ENCODE data around the gene HCRTR2. TPM values are rescaled to one million over a fixed set of nuclear protein-coding genes. Genes with fewer than 3 reads are reported as not detected.
"Not testable (repeated sequence)": the region's sequence is repeated elsewhere in the genome, so short reads cannot be mapped to it uniquely, and the experiment has no call there.

The HCRTR2 gene
- total RNA-seq = not detected

DNA sequence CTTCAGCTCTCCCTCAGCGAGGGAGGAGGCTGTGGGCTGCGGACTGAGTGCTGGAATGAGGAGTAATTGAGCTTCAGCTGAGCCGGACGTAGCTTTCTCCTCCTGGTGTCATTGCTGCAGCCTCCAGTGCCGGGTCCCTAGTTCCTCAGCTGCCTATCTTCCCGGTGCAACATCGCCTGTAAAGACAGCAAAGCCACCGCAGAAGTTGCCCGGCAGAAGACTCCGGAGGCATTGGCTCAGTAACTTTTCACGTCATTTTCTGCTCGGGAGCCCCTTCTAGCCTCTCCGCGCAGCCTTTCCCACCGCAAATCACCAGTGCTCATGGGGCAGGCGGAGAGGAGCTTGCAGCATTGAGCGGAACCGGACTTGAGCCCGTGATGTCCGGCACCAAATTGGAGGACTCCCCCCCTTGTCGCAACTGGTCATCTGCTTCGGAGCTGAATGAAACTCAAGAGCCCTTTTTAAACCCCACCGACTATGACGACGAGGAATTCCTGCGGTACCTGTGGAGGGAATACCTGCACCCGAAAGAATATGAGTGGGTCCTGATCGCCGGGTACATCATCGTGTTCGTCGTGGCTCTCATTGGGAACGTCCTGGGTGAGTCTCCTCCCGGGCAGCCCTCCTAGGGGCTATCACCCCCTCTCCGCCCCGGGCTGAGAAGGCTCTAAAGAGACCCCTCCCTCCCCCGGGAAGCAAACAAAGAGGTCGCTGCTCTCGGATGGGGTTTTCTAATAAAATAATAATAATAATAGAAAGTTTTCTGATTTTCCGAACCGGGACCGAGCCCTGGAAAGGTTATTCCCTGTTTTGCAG lies at the start of gene HCRTR2:
Gene HCRTR2 (plus strand): TSS at position 305 of the 816 bp plus-strand sequence. CDS start 73 bp downstream, at position 378.
- no peak for DNase-seq

DNA sequence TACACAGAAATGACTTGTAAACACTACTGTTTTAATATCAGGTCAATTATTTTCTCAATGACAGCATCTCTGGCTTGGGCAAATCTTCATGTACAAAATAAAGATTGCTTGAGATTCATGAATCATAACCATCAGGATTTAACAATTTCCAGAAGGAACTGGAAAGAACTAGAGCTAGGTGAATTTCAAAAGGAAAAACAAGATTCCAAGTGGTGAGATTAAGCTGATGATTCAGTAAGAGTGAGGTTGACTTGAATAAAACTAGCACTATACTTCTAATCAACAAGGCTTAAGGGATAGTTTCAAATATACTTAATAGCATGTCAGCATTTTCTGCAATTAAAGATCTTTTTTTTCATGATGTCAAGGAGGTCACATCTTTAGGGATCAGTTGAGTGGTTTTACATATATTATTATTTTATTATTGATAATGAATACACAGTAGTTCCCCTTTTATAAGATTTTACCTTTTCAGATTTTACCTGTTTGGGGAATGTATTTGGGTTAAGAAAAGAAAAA lies 43.5 kb upstream of the HCRTR2 start:
- no peak for DNase-seq

DNA sequence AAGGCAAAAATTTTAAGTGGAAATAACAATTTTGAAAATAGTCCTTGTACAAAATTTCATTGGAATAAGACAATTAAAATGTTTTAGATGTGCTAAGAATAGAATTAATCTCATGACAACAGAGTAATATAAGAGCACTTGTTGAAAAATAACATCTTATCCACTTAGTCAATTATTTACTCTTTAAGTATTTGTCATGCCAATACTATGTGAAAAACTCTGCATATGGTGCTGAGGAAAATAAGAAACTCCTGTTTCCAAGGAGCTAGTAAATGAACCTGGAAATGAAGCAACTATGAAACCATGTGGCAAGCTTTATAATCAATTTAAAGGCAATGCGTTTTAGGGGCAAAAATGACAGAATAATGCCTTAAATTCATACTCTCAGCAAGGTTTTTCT lies 42.7 kb upstream of the HCRTR2 start:
- no peak for DNase-seq

DNA sequence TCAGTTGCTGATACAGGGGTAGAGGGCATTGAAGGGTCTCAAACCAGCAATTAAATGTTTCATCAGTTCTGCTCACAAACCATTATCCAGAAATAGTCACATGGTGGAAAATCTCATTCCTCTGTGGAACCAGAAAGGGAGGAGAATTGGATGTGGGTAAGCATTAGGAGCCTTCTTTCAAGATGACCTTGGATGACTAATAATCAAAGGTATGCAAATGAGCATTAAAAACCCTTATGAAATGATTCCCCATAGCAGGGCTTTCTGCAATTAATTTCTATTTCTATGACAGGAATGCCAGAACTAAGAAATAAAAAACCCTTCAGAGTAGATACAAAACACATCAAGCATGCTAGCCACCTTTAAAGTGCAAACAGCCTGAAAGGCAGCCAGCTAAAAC lies 37.4 kb upstream of the HCRTR2 start:
- no peak for DNase-seq

DNA sequence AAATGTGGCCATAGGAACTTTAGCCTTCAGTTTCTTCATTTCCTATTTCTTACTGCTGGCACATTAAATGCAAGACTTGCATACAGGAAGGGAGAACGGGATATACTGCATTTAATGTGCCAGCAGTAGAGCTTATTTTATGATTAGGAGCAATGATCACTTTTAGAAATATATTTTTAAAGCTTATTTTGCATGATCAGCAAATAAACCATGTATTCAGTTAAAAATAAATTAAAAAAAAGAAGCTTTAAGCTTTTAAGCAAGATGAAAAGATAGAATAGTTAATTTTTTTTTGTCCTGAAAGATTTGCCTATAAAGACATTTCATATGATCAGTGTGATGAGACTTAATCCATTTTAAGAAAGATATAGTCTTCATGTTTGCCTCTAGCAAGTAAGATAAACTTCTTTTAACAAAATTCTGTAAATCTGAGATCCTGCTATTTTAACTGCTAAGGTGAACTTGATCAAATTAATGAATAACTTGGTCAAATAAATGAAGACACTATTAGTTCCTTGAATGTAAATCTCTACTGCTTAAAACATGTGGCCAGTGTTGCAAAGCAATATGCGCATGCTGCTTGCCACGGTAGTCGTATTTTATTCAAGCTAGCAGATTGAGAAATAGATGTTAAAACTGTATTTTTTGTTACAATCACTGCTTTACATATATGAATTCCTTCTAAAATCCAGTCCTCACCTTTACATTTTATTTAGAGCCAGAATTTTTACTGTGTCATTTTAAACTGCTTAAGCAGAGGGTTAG lies 36.2 kb upstream of the HCRTR2 start:
- no peak for DNase-seq

DNA sequence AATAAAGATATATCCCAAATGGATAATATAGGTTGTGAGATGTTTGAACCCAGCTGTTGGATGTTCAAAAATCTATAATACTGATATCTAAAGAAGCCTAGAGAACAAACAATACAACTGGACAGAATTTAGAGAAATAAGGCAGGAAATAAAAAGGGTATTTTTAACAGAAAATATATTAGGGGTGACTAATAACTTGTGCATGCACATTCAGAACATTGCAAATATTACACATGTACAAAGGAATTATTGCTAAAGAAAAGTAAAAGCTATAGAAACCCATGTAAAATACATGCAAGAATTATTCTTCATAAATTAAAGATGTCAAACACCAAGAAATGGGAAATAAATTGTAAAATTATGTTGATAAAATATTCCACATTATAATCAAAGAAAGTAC lies 32.7 kb upstream of the HCRTR2 start:
- DNase-seq = no peak

DNA sequence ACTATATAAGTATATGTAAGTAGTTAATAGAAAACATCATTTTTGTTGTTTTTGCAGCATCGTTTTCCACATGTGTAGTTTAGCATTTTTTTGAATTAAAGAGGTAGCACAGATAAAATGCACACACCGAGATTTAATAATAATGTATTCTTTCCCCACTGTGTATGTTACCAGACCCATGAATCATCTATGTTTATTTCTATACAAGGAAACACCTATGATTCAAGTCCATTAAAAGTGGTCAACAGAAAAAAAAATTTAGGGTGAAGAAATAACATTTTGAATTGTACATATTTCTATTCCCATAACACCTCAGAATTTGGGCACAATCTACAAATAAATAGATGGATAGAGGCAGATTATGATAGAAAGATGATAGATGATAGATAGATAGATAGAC lies 31.7 kb upstream of the HCRTR2 start:
- no peak for DNase-seq

DNA sequence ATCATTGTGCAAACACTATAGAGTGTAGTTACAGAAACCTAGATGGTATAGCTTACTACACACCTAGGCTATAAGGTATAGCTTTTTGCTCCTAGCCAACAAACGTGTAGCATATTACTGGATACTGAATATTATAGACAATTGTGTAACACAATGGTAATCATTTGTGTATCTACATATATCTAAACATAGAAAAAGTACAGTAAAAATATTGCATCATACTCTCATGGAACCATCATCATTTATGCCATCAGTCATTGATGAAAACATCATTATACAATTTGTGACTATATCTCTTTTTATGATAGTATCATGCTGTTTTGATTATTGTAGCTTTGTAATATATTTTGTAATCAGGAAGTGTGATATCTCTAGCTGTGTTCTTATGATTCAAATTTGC lies 21.0 kb upstream of the HCRTR2 start:
- DNase-seq = no peak

DNA sequence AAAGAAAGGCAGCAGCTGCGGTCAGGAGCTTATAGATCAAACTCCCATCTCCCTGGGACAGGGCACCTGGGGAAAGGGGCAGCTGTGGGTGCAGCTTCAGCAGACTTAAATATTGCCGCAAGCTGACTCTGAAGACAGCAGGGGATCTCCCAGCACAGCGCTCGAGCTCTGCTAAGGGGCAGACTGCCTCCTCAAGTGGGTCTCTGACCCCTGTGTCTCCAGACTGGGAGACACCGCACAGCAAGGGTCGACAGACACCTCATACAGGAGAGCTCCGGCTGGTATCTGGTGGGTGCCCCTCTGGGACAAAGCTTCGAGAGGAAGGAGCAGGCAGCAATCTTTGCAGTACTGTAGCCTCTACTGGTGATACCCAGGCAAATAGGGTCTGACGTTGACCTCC lies 15.5 kb upstream of the HCRTR2 start:
- not testable (repeated sequence) for DNase-seq

DNA sequence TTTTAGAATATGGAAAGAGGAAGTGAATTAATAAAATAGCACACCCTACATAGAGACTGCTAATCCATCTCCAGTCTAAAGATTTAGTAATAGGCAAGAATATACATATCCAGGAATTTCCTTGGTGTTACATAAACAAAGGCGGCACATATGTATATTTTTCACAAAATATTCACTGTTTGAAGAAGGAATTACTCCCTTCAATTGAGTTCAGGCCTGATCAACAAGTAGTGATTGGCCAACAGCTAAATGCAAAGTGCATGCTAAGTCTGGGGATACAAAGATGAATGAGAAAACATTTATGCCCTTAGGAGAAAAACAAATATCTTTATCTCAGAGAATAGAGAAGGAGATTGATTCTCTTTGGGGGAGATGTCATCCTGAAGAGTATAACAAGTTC lies 6.5 kb upstream of the HCRTR2 start:
- DNase-seq = no peak

DNA sequence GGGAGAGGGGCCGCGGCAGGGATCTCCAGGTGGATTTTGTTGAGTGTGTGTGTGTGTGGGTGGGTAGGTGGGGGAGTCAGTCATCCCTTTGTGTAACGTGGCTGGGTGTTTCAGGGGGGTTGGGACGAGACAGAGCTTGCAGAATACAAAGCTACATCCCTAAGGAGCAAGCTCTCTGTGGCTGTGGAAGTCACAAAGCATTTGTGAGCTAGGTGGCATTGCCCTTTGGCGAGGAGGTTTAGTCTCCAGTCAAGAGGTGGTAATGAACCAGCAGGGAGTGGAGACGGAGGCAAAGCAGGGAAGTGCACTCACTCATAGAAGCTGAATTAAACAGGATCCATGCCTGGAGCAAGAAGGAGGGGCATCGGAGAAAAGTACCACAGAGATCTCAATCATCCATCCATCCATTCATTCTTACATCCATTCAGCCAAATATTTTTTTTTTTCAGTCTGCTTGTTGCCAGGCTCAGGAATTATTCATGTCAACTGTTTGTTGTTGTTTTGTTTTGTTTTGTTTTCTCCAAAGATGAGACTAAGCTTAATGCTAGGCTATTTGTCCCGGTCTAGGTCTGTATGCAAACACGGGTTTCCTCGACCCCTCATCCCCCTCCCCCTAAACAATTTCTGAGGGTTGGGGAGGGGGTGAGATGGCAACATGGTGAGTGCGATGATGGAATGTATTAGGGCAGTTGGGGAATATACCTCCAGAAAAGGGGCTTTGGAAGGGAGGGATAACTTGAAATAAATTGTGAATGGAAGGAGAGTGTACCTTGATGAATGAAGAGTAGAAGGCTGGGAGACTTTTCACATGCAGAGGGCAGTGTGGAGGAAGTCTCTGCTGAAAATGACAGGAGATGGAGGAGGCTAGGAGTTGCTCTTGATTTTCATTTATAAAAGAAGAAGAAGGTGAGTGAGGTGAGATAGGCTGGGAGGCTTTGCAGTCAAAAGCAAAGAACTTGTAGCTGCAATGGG lies 1.0 kb downstream of the HCRTR2 start:
- DNase-seq = no peak

DNA sequence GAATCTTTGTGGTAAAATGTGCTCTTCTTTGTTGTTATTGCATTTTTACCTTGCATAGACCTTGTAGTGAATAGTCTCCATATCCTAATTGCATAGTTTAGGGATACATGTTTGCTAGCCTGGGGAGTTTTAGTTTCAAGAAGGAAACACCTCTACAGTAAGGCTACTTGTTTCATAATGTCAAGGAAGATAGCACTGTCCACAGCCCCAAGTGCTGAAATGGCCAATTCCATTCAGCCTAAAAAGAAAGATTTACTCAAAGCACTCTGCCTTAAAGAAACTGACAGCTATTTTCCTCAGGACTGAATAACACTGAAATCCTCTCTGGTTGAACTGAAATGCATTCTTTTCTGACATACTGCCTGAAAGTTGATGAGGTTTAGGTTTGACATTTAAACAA lies 2.6 kb downstream of the HCRTR2 start:
- DNase-seq = no peak

DNA sequence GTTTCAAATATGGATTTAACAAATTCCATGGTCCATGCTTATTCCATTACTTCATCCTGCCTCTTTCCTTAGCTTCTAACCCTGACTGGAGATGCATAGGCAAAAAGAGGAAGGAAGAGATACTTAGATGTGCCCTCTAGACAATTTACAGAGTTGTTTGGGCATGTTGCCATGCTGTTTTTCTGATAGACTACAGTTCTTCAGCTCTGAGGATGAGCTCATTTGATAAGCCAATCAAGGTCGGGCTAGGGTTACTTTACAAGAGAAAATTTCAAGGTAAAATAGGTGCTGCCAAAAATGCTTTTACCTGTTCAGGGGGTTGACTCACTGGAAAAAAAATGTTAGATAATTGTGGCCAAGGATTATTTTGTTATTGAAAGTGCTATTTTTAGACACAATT lies 5.9 kb downstream of the HCRTR2 start:
- DNase-seq = no peak

DNA sequence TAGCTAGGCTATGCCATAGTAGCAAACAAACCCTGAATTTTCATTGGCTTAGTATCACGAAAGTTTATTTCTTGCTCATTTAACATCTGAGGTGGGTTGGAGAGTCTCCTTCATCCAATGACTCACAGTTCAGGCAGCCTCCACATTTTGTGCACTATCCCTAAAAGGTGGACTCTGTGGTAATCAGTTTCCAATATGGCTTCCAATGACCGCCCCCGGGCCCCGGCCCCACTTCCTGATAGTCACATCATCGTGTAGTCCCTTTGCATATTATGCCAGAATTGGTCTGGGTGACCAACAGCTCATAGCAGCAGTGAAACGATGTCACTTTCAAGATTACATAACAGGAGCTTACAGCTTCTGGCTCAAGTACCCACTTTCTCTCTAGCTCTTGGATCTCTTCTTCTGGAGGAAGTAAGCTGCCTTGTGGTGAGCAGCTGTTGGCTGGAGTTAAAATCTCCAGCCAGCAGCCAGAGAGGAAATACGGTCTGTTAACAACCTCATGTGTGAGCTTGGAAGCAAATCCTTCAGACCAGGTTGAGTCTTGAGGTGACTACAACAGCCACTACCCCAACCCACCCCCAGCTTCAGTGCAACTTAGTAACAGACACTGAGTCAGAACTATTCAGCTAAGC lies 7.8 kb downstream of the HCRTR2 start:
- DNase-seq = no peak

DNA sequence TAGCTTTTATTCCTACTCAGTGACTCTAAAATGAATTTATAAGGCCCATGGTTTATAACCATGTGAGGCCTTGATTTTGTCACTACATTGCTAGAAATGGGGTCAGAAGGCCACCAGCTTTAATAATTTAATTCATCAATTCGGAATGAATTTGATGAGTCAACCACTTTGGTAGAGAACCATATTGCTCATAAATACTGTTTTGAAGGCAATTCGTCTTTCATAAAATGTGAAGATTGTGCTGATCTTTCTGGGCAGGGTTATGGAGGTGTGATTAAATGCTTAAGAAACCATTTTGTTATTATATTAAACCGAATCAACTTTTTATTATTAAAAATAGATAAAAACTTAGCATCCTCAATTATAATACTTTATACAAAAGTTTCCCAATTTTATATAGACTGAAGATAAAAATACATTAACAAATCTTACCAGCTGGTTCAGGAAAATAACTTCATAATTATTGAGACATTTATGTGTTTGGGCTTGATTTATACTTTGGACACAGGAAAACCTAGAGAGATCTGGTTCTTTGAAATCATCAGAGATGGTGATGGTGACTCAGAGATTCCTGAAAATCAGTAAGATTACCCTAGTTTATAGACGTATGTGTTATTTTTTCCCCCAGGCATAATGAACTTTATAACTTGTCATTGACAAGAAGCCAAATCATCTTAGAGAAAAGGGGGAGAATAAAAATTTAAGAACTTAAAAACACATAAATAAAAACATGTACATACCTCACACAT lies 10.6 kb downstream of the HCRTR2 start:
- DNase-seq = no peak

DNA sequence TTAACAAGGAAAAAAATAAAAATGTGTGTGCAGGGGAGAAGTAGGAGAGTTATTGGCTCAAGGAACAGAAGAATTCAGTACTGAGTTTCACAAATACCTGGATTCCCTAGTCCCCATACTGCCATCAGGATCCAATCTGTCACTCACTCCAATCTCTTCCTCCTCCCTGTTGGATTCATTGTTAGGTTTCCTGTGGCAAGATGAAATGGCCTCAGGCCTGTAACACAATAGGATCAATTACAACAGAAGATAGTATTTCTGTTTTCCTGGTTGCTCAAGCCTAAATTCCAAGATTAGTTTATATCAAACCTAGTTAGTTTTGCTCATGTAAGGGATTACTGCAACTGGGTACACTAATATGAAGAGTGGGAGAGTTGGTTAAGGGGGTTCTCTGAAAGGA lies 24.4 kb downstream of the HCRTR2 start:
- DNase-seq = no peak

DNA sequence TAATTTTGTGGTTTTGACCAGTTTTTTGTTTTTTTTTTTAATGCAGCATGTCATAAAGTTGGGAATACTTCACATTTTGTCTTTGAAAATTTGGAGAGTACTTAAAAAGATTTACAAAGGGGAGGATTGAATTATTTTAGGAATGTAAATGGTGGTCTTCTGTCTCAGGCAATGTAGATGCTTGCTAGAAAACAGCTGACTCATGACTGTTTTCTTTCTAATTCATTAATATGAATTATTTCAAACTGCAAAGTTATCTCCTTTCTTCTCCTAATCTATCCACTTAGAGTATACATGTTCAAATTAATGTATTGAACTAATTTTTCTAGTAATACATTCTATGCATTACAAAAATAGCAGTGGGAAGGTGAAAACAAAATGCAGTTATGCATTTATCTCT lies 24.9 kb downstream of the HCRTR2 start:
- no peak for DNase-seq

DNA sequence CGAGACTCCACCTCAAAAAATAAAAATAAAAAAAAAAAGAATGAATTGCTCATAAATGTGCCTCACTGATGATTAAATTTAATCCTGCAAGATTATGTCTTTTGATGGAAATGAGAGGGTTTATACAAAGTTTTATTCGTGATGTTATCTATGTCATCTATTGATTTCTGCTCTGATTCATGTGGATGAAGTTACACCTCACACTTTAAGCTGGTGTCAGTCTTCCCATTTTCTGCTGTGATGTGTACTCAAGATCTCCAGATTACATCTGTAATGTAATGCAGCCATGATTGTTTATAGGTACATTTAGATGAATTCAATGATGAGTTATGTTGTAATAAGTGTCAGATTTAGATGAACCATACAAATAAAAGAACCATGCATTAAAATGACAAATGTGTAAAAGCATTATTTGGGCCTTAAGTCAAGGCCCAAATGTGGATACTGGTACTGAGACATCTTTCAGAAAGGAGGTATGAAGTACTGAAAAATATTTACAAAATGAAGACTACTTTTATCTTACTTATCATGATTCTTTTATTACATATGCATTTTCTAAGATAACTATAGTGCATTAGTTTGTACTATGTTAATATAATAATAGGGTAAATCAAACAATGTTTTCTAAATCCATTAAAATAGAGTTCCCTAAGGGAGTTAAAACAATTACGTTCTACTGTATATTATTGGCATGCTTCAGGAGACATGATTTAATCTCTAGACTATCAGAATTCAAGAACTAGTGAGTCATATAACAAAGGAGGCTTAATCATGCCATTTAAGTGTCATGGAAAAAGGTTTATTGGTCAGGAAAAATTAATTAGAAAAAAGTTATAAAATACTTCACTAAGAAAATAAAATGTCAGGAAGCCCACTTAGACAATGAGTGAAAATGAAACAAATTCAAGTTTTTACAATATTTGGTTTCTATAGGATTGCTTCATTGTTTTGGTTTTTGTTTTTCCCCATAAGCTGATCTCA lies 34.5 kb downstream of the HCRTR2 start:
- DNase-seq = no peak

DNA sequence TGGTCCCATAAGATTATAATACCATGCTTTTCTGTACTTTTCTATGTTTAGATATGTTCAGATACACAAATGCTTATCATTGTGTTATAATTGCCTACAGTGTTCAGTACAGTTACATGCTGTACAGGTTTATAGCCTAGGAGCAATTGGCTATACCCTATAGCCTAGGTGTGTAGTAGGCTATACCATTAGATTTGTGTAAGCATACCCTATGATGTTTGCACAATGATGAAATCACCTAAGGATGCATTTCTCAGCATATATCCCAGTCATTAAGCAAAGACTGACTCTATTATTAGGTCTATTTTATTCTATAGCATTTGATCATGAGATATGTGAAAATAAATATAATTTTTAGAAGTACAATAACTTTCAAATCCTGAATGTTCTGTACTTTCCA lies 36.6 kb downstream of the HCRTR2 start:
- no peak for DNase-seq

DNA sequence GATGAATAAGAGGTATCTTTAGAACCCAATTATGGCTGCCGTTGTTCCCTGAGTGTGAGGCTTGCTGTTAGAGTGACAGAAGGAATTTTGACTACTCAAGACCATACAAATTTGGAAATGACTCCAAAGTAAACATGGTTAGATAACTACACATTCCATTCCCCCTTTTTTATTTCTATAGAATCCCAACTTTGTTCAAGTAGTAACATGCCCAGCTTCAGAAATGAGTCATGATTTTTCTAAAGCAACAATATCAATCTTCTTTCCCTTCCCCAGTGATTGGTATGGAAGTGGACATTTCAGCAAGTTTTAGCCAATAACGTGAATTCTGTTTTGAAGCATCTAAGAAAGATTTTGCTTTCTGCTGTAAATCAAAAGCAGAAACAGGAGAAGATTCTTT lies 37.8 kb downstream of the HCRTR2 start:
- DNase-seq = no peak
